ENCODE results near the gene TECTA.
"Not testable (repeated sequence)": the region's sequence is repeated elsewhere in the genome, so short reads cannot be mapped to it uniquely, and the experiment has no call there.

The TECTA gene

GRCh38 chr11:121129362-121130340 lies 28.6 kb downstream of the TECTA start:
- DNase-seq, result no peak

GRCh38 chr11:121131656-121132055 lies 30.6 kb downstream of the TECTA start:
- no peak for DNase-seq

DNA sequence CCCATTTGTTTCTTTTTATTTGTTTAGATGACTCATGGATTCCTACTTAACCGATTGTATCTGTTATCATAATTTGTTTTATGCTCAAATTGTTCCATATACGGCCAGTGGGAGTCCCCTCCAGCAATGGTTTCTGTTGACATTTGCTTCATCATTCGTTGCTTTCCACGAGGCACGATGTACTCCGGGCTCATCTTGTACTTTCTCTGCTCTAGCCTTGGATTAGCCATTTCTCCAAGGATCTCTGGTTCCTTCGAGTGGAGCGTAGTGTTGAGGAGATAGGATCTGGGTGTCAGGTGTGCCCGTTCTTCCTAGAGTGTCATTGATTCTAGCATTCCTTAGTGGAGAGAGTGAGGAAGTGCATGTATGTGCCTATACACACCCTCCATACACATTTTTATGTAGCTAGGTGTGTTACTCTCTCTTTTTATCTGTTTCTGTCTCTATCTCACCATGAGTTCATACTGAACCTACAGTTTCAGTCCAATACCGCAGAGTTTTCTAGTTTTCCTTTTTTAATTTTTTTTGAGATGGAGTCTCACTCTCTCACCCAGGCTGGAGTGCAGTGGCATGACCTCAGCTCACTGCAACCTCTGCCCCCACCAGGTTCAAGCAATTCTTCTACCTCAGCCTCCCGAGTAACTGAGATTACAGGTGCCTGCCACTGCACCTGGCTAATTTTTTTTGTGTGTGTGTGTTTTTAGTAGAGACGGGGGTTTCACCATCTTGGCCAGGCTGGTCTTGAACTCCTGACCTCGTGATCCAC lies 31.4 kb downstream of the TECTA start:
- DNase-seq, result no peak

DNA sequence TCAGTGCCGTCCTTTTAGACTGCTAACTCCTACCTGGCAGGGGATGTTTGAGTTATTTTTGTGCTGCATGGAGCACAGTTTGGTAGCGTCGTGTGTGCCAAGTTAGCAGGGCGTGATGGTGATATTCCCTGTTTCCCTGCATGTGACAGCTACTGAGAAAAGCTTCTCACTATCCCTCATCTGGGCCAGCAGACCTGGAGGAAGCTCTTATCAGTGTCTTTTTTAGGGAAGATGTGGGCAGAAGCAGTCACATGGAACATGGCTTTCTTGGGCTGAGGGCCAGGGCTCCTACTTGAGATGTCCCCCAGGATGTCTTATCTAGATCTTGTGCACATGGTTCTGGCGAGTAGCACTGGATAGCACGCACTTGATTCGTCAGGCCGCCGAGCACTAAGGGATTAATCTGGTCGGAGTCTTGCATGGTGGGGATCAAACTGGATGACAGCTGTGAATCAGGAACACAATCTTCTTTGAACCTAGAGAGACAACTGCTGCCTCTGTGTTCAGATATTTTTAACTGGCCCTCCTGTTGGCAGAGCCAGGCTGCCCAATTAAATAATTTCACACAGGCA lies 33.8 kb downstream of the TECTA start:
- no peak for DNase-seq

DNA sequence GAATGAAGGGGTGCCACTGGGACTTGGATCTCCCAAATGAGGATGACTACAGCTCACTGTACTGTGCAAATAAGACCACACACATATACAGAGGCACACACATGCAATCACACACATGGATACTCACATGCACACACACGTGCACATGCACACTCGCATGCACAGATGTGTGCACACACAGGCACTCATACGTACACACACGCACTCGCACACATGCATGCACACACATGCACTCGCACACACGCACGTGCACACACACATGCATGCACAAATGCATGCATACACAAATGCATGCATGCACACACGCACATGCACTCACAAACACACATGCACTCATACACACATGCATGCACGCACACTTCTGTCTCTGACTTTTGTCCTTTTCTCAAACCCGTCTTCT lies 36.0 kb downstream of the TECTA start:
- no peak for DNase-seq

DNA sequence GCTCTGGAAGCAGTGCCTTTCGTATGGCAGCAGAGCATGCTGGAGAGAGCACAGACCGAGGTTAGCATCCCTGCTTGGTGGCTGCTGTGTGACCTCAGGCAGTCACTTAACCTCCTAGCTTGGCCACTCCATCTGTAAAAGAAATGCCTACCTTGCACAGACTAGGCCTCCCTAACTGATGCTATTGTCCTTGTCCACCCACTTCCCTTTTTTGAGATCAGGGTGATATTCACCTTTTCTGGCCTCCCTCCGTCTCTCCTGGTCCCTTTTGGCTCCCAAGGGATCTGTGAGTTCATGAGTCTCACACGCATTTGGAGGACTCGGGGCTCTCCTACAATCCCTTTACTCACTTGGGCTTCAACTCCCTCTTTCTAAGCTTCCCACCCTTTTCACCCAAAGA lies 37.2 kb downstream of the TECTA start:
- no peak for DNase-seq

GRCh38 chr11:121140369-121140768 lies 39.3 kb downstream of the TECTA start:
- DNase-seq, result no peak

GRCh38 chr11:121141066-121141465 lies 40.0 kb downstream of the TECTA start:
- DNase-seq, result no peak

GRCh38 chr11:121143921-121144320 lies 42.9 kb downstream of the TECTA start:
- DNase-seq, result no peak

- no peak for DNase-seq
These were observed 43.7 kb downstream of the TECTA start for GRCh38 chr11:121144723-121145122.

DNA sequence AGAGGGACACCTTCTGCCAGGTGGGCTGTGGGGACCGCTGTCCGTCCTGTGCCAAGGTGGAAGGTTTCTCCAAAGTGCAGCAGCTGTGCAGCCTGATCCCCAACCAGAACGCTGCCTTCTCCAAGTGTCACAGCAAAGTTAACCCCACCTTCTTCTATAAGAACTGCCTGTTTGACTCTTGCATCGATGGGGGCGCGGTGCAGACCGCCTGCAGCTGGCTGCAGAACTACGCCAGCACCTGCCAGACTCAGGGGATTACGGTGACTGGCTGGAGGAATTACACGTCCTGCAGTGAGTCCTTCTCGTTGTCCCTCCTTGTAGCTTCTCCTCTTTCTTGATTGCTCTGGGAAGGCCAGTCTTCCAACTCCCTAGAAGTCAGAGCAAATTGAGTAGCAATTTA lies 44.8 kb downstream of the TECTA start:
- DNase-seq, result no peak

DNA sequence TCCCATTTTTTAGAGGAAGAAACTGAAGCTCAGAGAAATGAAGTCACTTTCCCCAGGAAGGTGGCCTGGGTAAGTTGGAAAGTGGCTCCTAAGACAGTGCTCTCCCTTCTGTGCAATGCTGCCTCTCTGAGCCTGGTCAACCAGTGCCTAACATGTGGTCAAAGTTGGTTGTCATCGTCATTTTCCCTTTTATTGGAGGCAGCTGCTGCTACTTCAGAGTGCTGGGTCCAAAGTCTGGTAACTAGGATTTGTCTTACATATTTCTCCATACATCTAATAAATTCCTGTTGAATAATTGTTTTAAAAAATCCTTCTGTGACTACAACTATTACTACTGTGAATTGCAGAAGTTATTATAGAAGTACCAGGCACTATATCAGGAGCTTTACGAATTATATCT lies 48.1 kb downstream of the TECTA start:
- no peak for DNase-seq

DNA sequence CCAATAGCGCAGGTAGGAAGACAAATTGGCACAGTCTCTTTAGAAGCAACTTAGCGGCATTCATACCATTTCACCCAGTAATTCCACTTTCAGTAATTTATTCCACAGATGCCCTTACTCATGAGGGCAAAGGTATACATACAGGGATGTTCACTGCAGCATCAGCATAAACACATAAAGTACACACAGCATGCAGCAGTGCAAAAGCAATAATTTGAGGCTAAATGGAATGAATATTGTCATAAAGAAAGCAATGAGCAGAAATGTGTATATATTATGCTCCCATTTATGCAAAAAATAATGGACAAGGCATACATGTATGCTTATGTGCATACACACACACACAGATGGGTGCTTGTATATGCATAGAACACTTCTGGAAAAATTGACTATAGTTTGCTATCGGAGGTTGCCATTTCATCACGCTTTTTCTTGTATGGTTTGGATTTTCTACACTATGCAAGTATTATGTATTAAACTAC lies 50.2 kb downstream of the TECTA start:
- DNase-seq, result no peak

DNA sequence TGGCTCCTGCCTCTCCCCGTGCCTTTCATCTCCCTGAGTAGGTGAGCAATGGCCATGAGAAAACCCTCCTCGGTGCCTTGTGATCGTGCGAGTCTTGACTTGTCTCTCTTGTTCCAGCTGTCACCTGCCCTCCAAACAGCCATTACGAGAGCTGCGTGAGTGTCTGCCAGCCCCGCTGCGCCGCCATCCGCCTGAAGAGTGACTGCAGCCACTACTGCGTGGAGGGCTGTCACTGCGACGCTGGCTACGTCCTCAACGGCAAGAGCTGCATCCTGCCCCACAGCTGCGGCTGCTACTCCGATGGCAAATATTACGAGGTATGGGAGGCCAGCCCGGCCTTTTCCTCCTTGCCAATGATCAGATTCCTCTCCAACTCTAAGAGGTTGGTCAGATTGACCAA lies 51.7 kb downstream of the TECTA start:
- DNase-seq, result no peak

GRCh38 chr11:121153472-121153871 lies 52.4 kb downstream of the TECTA start:
- DNase-seq, result no peak

- DNase-seq, result no peak
These were observed 53.7 kb downstream of the TECTA start for GRCh38 chr11:121154486-121155314.

GRCh38 chr11:121157756-121158155 lies 56.7 kb downstream of the TECTA start:
- no peak for DNase-seq

GRCh38 chr11:121159741-121160140 lies 58.7 kb downstream of the TECTA start:
- DNase-seq, result no peak

GRCh38 chr11:121161349-121161917 lies 60.4 kb downstream of the TECTA start:
- DNase-seq, result no peak

DNA sequence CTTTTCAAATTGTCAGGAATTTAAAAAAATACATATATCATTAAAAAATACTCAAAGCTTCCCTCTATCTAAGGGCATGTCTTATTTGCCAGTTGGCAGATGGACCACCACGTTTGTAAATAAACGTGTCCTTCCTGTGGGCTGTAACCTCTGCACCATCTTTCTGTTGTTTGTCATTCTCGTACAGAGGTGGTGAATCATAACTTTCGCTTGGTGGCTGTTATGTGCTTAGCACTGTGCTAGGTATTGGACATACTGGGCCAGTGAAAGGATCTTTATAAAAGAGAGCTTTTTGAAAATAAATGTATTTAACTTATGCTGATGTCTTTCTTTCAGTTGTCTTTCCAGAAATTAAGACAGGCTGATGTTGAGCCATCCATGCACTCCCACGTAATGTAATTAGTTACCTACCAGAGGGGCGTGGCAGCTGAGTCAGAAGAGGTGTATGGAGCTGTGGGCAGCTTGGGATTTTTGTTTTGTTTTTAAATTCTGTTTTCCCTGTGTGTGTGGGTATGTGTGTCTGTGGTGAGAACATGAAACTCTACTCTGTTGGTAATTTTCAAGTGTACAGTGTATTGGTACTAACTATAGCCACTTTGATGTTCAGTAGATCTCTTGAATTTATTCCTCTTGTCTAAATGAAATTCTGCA lies 62.7 kb downstream of the TECTA start:
- DNase-seq, result no peak

DNA sequence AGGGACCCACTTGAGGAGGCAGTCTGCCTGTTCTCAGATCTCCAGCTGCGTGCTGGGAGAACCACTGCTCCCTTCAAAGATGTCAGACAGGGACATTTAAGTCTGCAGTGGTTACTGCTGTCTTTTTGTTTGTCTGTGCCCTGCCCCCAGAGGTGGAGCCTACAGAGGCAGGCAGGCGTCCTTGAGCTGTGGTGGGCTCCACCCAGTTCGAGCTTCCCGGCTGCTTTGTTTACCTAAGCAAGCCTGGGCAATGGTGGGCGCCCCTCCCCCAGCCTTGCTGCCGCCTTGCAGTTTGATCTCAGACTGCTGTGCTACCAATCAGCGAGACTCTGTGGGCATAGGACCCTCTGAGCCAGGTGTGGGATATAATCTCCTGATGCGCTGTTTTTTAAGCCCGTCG lies 76.6 kb downstream of the TECTA start:
- DNase-seq, result not testable (repeated sequence)

DNA sequence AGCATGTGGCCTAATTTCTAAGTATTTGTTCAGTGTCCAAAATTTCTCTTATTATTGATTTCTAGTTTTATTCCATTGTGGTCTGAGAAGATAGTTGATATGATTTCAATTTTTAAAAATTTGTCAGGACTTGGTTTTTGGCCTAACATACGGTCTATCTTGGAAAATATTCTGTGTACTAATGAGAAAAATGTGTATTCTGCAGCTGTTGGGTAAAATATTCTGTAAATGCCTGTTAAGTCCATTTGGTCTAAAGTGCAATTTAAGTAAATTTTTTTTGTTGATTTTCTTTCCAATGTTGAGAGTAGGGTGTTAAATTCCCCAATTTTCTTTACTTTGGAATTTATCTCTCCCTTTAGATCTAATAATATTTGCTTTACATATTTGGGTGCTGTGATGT lies 78.3 kb downstream of the TECTA start:
- DNase-seq, result no peak

Data from hematopoietic multipotent progenitor cell treated with erythropoietin and hydrocortisone succinate and interleukin-3 and kit ligand, for 4 days (in vitro differentiated cells).